Dedifferentiated amniotic fluid mesenchymal stem cell (primary cell): ENCODE measurements around the gene PANK1.

Source experiments
- DNase-seq: peaks from one replicate; pipeline ENCODE4 v3.0.0-alpha.2; 2016; ENCODE audit errors: extremely low spot score

PANK1 gene

DNA sequence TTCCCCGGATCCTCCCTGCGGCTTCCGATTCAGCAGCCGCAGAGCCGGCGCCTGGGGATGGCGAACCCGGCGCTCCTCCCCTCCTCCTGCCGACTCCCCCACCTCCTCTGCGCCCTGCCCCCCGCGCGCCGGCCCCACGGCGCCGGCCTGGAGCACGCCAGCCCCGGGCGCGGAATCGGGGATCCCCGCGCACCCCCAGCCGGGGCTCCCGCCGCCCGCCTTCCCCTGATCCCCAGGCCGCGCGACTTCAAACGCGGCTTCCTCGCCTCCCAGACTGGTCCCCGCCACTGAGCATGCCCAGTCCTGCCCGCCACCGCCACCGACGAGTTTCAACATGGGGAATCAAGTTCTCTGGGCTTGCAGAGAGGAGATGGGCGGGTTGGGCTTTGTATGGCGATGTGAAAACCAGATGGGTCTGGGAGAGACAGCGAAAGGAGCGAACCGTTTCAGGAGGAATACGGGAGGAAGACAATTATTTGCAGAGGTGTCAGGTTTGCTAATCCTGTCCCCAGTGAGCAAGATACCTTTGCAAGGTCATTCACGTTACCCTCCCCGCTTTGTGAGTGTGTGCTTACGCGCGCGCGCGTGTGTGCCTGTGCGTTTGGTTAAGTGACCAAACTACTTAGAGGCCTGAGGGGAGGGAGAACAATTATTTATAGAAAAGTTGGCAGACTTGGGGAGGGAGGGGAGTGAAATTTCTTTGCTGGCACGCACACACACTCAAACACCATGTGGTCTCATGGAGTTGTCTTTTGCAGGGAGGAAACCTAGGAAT is at the start of gene PANK1:
Gene PANK1 (minus strand): TSS at position 276 of the 775 bp plus-strand sequence. CDS start 351 bp downstream, outside the sequence.
- peak; percentile 76 for DNase-seq

GRCh38 chr10:89693176-89693575 is 48.1 kb upstream of the PANK1 start:
- DNase-seq: no peak

DNA sequence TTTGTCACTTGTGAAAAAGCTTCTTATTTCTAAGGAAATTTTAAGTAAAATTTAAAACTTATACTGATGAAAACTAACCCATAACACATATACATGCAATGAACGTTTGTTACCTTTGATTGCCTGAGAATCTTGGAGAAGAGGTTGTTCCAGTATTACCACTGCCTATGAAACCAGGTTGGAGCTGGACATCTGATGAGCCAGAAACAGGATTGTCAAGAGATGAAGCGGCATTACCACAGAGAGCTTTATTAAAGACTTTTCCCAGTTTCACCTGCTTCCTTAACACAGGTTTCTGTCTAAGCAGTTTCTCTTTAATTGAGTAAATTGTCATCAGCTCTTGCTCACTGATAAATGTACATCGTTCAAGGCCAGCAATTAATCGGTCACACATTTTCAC is 47.4 kb upstream of the PANK1 start:
- DNase-seq: no peak

GRCh38 chr10:89690027-89690426 is 45.0 kb upstream of the PANK1 start:
- DNase-seq: no peak

- no peak for DNase-seq
These were observed 40.9 kb upstream of the PANK1 start for GRCh38 chr10:89685936-89686335.

GRCh38 chr10:89684604-89685003 is 39.6 kb upstream of the PANK1 start:
- no peak for DNase-seq

DNA sequence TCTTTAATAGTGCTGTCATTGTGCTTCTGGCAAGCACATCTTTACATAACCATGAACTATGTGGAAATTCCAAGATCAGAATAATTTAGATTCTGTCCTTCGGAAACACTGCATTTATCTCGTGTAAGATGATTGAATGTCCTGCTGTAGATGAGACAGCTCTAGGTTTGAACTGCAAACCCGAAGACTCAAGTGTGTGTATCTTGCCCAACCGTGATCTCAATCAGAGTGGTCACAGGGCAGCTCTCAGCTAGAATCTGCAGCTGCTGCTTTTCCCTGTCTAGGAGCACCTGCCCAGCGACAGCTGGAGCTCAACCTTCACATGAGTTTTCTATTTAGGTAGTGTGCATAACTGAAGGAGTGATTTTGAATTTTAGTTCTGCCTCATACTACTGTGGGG is 38.8 kb upstream of the PANK1 start:
- DNase-seq: no peak

GRCh38 chr10:89679986-89680385 is 34.9 kb upstream of the PANK1 start:
- no peak for DNase-seq

GRCh38 chr10:89677341-89677740 is 32.3 kb upstream of the PANK1 start:
- no peak for DNase-seq

DNA sequence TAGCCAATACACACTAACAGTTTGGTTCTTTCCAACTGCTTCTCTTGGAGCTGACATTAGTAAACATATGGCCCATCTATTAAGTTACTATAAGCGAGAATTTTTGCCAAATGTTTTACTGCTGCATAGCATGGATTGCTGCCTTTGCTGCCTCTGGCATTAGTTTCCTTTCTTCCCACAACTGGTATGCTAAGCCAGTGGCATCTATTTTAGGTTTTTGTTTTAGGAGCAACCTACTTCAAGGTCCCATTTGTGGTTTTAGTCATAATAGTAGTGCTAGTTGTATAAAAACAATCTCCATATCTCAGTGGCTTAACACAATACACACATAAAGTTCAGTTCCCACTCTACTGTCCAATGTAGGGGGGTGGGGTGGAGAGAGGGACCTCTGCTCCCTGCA is 25.9 kb upstream of the PANK1 start:
- no peak for DNase-seq

DNA sequence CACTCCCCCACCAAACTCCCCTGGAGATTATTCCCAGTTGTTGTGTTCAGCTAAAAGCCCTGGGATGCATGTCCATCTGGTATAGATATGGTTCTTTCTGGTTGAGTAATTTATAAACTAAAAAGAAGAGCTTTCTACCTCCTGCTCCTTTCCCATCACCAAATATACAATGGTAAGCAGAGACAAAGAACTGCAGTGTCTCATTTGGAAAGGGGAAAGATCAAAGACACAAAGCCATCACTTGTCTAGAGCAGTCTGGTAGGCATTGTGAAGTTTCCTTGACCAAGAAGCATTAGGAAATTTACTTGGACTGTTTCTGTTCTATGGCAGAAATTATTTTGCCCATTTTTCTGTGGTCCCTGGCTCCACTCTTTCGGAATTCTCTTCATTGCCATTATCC is 24.9 kb upstream of the PANK1 start:
- no peak for DNase-seq

- DNase-seq: no peak
These were observed 23.5 kb upstream of the PANK1 start for GRCh38 chr10:89668386-89669071.

GRCh38 chr10:89666138-89666537 is 21.1 kb upstream of the PANK1 start:
- no peak for DNase-seq

GRCh38 chr10:89665302-89665701 is 20.3 kb upstream of the PANK1 start:
- DNase-seq: no peak

DNA sequence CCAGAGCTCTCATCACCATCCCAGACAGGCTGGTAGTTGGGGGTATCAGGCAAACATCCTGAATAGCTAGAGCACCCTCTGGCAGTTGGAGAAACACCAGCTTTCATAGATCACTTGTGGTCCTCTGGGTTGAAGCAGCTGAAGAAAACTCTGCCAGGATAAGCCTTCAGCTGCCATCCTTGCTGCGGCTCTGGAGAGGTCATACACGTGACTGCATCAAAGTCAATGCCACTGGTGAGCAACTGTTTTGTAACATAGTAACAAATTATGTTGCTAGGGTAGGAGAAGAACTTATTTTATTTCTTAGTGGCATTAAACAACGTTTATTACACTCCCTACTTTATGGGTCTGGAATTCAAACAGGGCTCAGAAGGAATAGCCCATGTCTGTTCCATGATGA is 19.2 kb upstream of the PANK1 start:
- no peak for DNase-seq

- no peak for DNase-seq
These were observed 18.1 kb upstream of the PANK1 start for GRCh38 chr10:89663144-89663543.

DNA sequence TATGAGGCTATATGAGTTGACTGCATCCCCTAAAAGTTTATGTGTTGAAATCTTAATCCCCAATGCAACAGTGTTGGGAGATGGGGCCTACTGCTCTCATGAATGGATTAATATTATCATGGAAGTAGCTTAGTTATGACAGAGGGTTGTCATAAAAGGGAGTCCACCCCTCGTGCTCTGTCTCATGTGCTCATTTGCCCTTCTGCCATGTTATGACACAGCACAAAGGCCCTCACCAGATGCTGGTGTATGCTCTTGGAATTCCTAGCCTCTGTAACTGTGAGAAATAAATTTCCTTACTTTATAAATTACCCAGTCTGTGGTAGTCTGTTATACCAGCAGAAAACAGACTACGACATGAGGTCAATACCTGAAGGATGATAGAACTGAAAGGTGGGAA is 17.6 kb upstream of the PANK1 start:
- no peak for DNase-seq

- peak; percentile 62 for DNase-seq
These were observed 14.4 kb upstream of the PANK1 start for GRCh38 chr10:89659143-89660131.

GRCh38 chr10:89657302-89657701 is 12.3 kb upstream of the PANK1 start:
- no peak for DNase-seq

DNA sequence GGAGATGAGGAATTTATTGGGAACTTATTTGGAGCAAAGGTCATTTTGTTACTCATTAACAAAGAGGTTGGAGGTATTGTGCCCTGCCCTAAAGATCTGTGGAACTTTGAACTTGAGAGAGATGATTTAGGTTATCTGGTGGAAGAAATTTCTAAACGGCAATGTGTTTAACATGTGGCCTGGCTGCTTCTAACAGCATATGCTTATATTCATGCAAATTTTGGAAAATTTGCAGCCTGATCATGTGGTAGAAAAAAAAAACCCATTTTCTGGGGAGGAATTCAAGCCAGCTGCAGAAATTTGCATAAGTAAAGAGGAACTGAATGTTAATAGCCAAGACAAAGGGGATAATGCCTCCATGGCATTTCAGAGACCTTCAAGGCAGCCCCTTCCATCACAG is 10.7 kb upstream of the PANK1 start:
- DNase-seq: no peak

GRCh38 chr10:89653410-89653869 is 8.4 kb upstream of the PANK1 start:
- DNase-seq: no peak

DNA sequence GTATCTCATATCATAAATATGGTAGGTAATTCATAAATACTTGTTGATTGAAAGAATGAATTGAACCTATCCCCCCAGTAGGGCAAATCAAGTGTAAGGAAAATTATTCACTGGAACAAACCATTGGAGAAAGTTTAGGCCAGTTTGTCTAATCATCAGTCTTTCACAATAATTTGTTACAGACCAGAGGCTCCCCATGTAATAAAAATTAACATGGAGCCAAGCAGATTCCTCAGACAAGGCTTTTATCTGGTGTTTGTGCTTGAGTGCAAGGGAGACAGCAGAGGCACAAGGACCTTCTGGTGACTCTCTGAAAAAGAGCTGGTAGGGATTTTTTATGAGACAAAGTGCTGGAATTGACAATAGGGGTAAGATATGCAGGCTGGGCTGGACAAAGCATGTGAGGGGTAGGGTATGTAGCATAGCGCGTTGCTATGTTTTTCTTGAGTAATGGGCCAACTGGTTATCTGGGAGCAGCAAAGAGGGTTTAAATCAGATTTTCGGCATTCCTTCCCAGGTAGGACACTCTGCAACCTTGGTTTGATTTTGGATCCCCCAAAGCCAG is 7.8 kb upstream of the PANK1 start:
- DNase-seq: no peak
